H1 (cell line): ENCODE measurements around the gene MAPK4. TPM values are rescaled to one million over a fixed set of nuclear protein-coding genes. Genes with fewer than 3 reads are reported as not detected.
"Not testable (repeated sequence)": the region's sequence is repeated elsewhere in the genome, so short reads cannot be mapped to it uniquely, and the experiment has no call there.

Experiments used
- CTCF ChIA-PET: fragments of 300-600 bp; sonication (Branson Sonifier 250); formaldehyde crosslinking; loops from one replicate; lab custom pipeline; 2021; ENCODE audit not compliant: partially characterized antibody; lab: Charles Lee
- POLR2A ChIA-PET: fragments of 300-600 bp; sonication (Branson Sonifier 250); formaldehyde crosslinking; loops from one replicate; lab custom pipeline; 2021; ENCODE audit warnings: inconsistent platforms; ENCODE audit not compliant: partially characterized antibody; lab: Charles Lee
- DNase-seq, 2 experiments: peaks; one replicate each; pipeline versions ENCODE4 v3.0.0 to v3.0.0-alpha.2; 2010 to 2022; ENCODE audit warnings: low spot score in 2 of 2, low read depth in 1 of 2, mixed read lengths in 1 of 2
- FAIRE-seq: peaks from 2 replicates; lab custom pipeline; 2011; peaks lifted over from hg19 to GRCh38; lab: Jason Lieb, UNC
- H2AFZ ChIP-seq: 2 replicates; pipeline ENCODE4 v1.8.1; 2012; ENCODE audit warnings: low read length, inconsistent platforms
- H2AK5ac ChIP-seq: 2 replicates; pipeline ENCODE4 v1.6.1; 2013; ENCODE audit warnings: low read depth, low read length
- H2BK120ac ChIP-seq: replicated peaks from 2 replicates; pipeline ENCODE3; 2013; ENCODE audit warnings: low read depth, low read length, inconsistent platforms
- H2BK12ac ChIP-seq: 2 replicates; pipeline ENCODE4 v1.6.1; 2013; ENCODE audit warnings: low read depth, low read length
- H2BK15ac ChIP-seq: 2 replicates; pipeline ENCODE4 v1.6.1; 2013; ENCODE audit warnings: low read length
- H2BK20ac ChIP-seq: 2 replicates; pipeline ENCODE4 v1.6.1; 2013; ENCODE audit warnings: low read length
- H2BK5ac ChIP-seq: 2 replicates; pipeline ENCODE4 v1.6.1; 2013; ENCODE audit warnings: low read depth, low read length
- H3K14ac ChIP-seq: 2 replicates; pipeline ENCODE4 v1.6.1; 2013; ENCODE audit warnings: inconsistent platforms; ENCODE audit not compliant: insufficient read length
- H3K18ac ChIP-seq: 2 replicates; pipeline ENCODE4 v1.6.1; 2013; ENCODE audit warnings: low read length; ENCODE audit errors: extremely low read depth
- H3K23ac ChIP-seq: 2 replicates; pipeline ENCODE4 v1.6.1; 2013; ENCODE audit warnings: inconsistent platforms; ENCODE audit not compliant: insufficient read length
- H3K23me2 ChIP-seq: 2 replicates; pipeline ENCODE4 v1.6.1; 2013; ENCODE audit warnings: low read depth, low read length
- H3K27ac ChIP-seq: 2 replicates; pipeline ENCODE4 v1.6.1; 2011; ENCODE audit warnings: low read depth, low read length, inconsistent platforms
- H3K27me3 ChIP-seq, 4 experiments: replicated peaks in 1 of 4; 1 replicate in 1 of 4; 2 replicates in 3 of 4; pipeline versions ENCODE4 v1.6.1 to v1.8.1; 2011 to 2013; ENCODE audit warnings: low read length in 3 of 4, mild to moderate bottlenecking in 3 of 4, inconsistent platforms in 2 of 4, mixed read lengths in 2 of 4, moderate library complexity in 1 of 4; ENCODE audit not compliant: control insufficient read depth in 3 of 4, insufficient read depth in 3 of 4; ENCODE audit errors: extremely low read depth in 1 of 4
- H3K36me3 ChIP-seq, 4 experiments: 2 replicates each; pipeline versions ENCODE4 v1.6.1 to v1.8.1; 2011 to 2013; ENCODE audit warnings: mild to moderate bottlenecking in 4 of 4, low read length in 3 of 4, moderate library complexity in 2 of 4, control low read depth in 1 of 4, inconsistent platforms in 1 of 4; ENCODE audit not compliant: insufficient read depth in 4 of 4, control insufficient read depth in 2 of 4
- H3K4ac ChIP-seq: replicated peaks from 2 replicates; pipeline ENCODE3; 2013; ENCODE audit warnings: low read length, low read depth, mixed read lengths, inconsistent platforms; ENCODE audit not compliant: insufficient read length
- H3K4me1 ChIP-seq, 4 experiments: replicated peaks in 1 of 4; 1 replicate in 1 of 4; 2 replicates in 3 of 4; pipeline versions ENCODE4 v1.6.1 to v1.8.1; 2011 to 2013; ENCODE audit warnings: low read length in 3 of 4, inconsistent platforms in 2 of 4, mixed read lengths in 1 of 4; ENCODE audit not compliant: insufficient read depth in 4 of 4, control insufficient read depth in 3 of 4
- H3K4me2 ChIP-seq, 2 experiments: 2 replicates each; pipeline versions ENCODE4 v1.6.1 to v1.8.1; 2011 to 2013; ENCODE audit warnings: low read depth in 2 of 2, low read length in 2 of 2, control low read depth in 1 of 2, inconsistent platforms in 1 of 2, mild to moderate bottlenecking in 1 of 2; ENCODE audit not compliant: insufficient read depth in 1 of 2
- H3K4me3 ChIP-seq, 4 experiments: fragments of 200-600, 300-600 bp in 1 of 4; sonication (generic), shearing (Covaris generic), sonication (Bioruptor Twin) in 1 of 4; 2 replicates each; pipeline versions ENCODE4 v1.5.1 to v1.8.1; 2011 to 2016; ENCODE audit warnings: low read length in 4 of 4, low read depth in 3 of 4, control low read depth in 2 of 4, inconsistent platforms in 2 of 4, mild to moderate bottlenecking in 2 of 4, mixed read lengths in 1 of 4, moderate library complexity in 1 of 4; ENCODE audit not compliant: insufficient read depth in 2 of 4; ENCODE audit errors: extremely low read depth in 1 of 4
- H3K56ac ChIP-seq: replicated peaks from 2 replicates; pipeline ENCODE3; 2013; ENCODE audit warnings: low read depth, mild to moderate bottlenecking, mixed read lengths, low read length, inconsistent platforms; ENCODE audit not compliant: insufficient read length
- H3K79me1 ChIP-seq: 2 replicates; pipeline ENCODE4 v1.6.1; 2013; ENCODE audit warnings: low read depth, low read length, control low read depth
- H3K79me2 ChIP-seq, 2 experiments: 2 replicates each; pipeline versions ENCODE4 v1.6.1 to v1.8.1; 2012 to 2013; ENCODE audit warnings: low read length in 2 of 2, mild to moderate bottlenecking in 2 of 2, inconsistent platforms in 1 of 2; ENCODE audit not compliant: insufficient read depth in 2 of 2, control insufficient read depth in 1 of 2
- H3K9ac ChIP-seq, 4 experiments: replicated peaks in 1 of 4; 1 replicate in 1 of 4; 2 replicates in 3 of 4; pipeline versions ENCODE4 v1.6.1 to v1.8.1; 2011 to 2013; ENCODE audit warnings: low read depth in 3 of 4, low read length in 3 of 4, control low read depth in 2 of 4, mild to moderate bottlenecking in 2 of 4, moderate library complexity in 2 of 4, inconsistent platforms in 1 of 4; ENCODE audit errors: extremely low read depth in 1 of 4
- H3K9me3 ChIP-seq, 2 experiments: 2 replicates each; pipeline versions ENCODE4 v1.6.1 to v1.8.1; 2012 to 2013; ENCODE audit warnings: mild to moderate bottlenecking in 2 of 2, moderate library complexity in 2 of 2, control low read depth in 1 of 2, inconsistent platforms in 1 of 2, low read depth in 1 of 2, low read length in 1 of 2, mixed read lengths in 1 of 2; ENCODE audit not compliant: insufficient read depth in 2 of 2
- H4K20me1 ChIP-seq, 2 experiments: replicated peaks in 1 of 2; 2 replicates each; pipeline versions ENCODE3 to v1.8.1; 2011 to 2013; ENCODE audit warnings: inconsistent platforms in 2 of 2, low read length in 2 of 2, mild to moderate bottlenecking in 1 of 2; ENCODE audit not compliant: insufficient read depth in 2 of 2, control insufficient read depth in 1 of 2
- H4K5ac ChIP-seq: 2 replicates; pipeline ENCODE4 v1.6.1; 2013; ENCODE audit warnings: low read length, low read depth, mixed read lengths, inconsistent platforms; ENCODE audit not compliant: insufficient read length
- H4K8ac ChIP-seq: 2 replicates; pipeline ENCODE4 v1.8.0; 2013; ENCODE audit warnings: mild to moderate bottlenecking, moderate library complexity, low read length, inconsistent platforms; ENCODE audit not compliant: insufficient read depth; ENCODE audit errors: extremely low read depth
- H4K91ac ChIP-seq: replicated peaks from 2 replicates; pipeline ENCODE3; 2013; ENCODE audit warnings: low read length, mixed read lengths, inconsistent platforms; ENCODE audit not compliant: insufficient read length
- WGBS, 2 experiments: shearing (Covaris generic) in 1 of 2; methylation state at CpG; one replicate each; pipeline versions ENCODE4 v1.1.6 to v1.1.7; 2013 to 2015; ENCODE audit warnings: low lambda C conversion rate in 2 of 2, mixed read lengths in 2 of 2, inconsistent platforms in 1 of 2, low coverage in 1 of 2, missing lambda C conversion rate in 1 of 2; ENCODE audit not compliant: insufficient replicate concordance in 2 of 2, insufficient coverage in 1 of 2, insufficient read length in 1 of 2; ENCODE audit errors: extremely low coverage in 1 of 2, missing lambda C conversion rate in 1 of 2; 5-methylcytosine and 5-hydroxymethylcytosine counted together
- polyA plus RNA-seq, 7 experiments: library from polyadenylated mRNA; depleted of rRNA in 3 of 7; stranded (reverse) in 5 of 7; unstranded in 2 of 7; fragments of >200 nt in 5 of 7; fragments of 200-250 nt in 2 of 7; gene quantifications; 1 replicate in 5 of 7; 2 replicates in 1 of 7; 4 replicates in 1 of 7; pipeline versions ENCODE4 v1.2.1 to v1.2.3, GENCODE V29; 2011 to 2013; ENCODE audit warnings: missing spikeins in 2 of 7, mixed read lengths in 2 of 7
- total RNA-seq: library from RNA; stranded (reverse); fragmentation: NEBNext Ultra II Directional; extraction: Animal tissue kit (Norgen Biotek cat#: 25700); gene quantifications from 2 replicates; pipeline ENCODE4 v1.2.1, GENCODE V29; 2021

The MAPK4 gene
- total and polyA plus RNA-seq, 2 of the 8 experiments (the other 6 are each of a cell fraction or from before 2014, with no cell fraction given), result 3.2 to 3.7 TPM

GRCh38 chr18:50707297-50707696, 147.4 kb downstream of the MAPK4 start:
- H3K9ac ChIP-seq, H4K8ac ChIP-seq, H3K23ac ChIP-seq, H3K27ac ChIP-seq, H4K5ac ChIP-seq, H3K4me1 ChIP-seq, H2AK5ac ChIP-seq, H3K4me2 ChIP-seq, H3K23me2 ChIP-seq, H2BK12ac ChIP-seq, H2BK120ac ChIP-seq, H2BK20ac ChIP-seq, H3K14ac ChIP-seq, H3K79me2 ChIP-seq, H2AFZ ChIP-seq, H4K91ac ChIP-seq, H2BK5ac ChIP-seq, H3K4ac ChIP-seq, FAIRE-seq, H2BK15ac ChIP-seq, H3K9me3 ChIP-seq, H3K56ac ChIP-seq, H4K20me1 ChIP-seq, POLR2A ChIA-PET, H3K79me1 ChIP-seq, H3K18ac ChIP-seq, H3K27me3 ChIP-seq, DNase-seq, H3K36me3 ChIP-seq, H3K4me3 ChIP-seq: not testable (repeated sequence)
- WGBS, 2 experiments, result 95% methylated on average over 7 of the region's 7 CpGs; no CpG with 5 or more reads in 1 of the 2 experiments
- CTCF ChIA-PET, result interaction anchor here (1.9 to 2.5 kb wide), 2 partner anchors 15 to 44 kb away, joined by 5 to 9 read pairs; no protein-coding TSS in a partner anchor
